CD14-positive monocyte (primary cell): ENCODE results near the gene PLXND1. TPM values are rescaled to one million over a fixed set of nuclear protein-coding genes. Genes with fewer than 3 reads are reported as not detected.

Source experiments
- DNase-seq, 3 donors: peaks; one replicate each; pipeline ENCODE4 v3.0.0-alpha.2; 2011 to 2022
- H2AFZ ChIP-seq: 2 replicates; pipeline ENCODE4 v1.6.0; 2012; ENCODE audit warnings: mild to moderate bottlenecking, low read depth, low read length, inconsistent platforms; ENCODE audit not compliant: insufficient read depth, poor library complexity, severe bottlenecking
- H3K27ac ChIP-seq, 2 donors: 1 replicate in 1 of 2; 2 replicates in 1 of 2; pipeline ENCODE4 v1.5.1; 2012 to 2013; ENCODE audit warnings: low read length in 2 of 2, control low read depth in 1 of 2, inconsistent platforms in 1 of 2, low read depth in 1 of 2, mild to moderate bottlenecking in 1 of 2
- H3K27me3 ChIP-seq, 2 donors: one replicate each; pipeline versions ENCODE4 v1.6.0 to v1.6.1; 2011 to 2013; ENCODE audit warnings: low read length in 2 of 2; ENCODE audit not compliant: control insufficient read depth in 2 of 2, insufficient read depth in 2 of 2
- H3K36me3 ChIP-seq, 2 donors: replicated peaks in 1 of 2; 1 replicate in 1 of 2; 2 replicates in 1 of 2; pipeline versions ENCODE4 v1.5.1 to v1.6.1; 2012 to 2013; ENCODE audit warnings: low read length in 2 of 2, control low read depth in 1 of 2, inconsistent platforms in 1 of 2, mild to moderate bottlenecking in 1 of 2; ENCODE audit not compliant: insufficient read depth in 2 of 2, control insufficient read depth in 1 of 2
- H3K4me1 ChIP-seq, 2 donors: 1 replicate in 1 of 2; 2 replicates in 1 of 2; pipeline versions ENCODE4 v1.5.1 to v1.6.1; 2012 to 2013; ENCODE audit warnings: low read length in 2 of 2, control low read depth in 1 of 2, inconsistent platforms in 1 of 2, mild to moderate bottlenecking in 1 of 2, moderate library complexity in 1 of 2; ENCODE audit not compliant: insufficient read depth in 2 of 2, control insufficient read depth in 1 of 2
- H3K4me2 ChIP-seq: replicated peaks from 2 replicates; pipeline ENCODE3; 2012; ENCODE audit warnings: low read length, moderate library complexity, mild to moderate bottlenecking; ENCODE audit not compliant: poor library complexity, severe bottlenecking; ENCODE audit errors: extremely low read depth
- H3K4me3 ChIP-seq, 3 experiments: fragments of 200-600 bp in 1 of 3; sonication (generic) in 1 of 3; replicated peaks in 1 of 3; 1 replicate in 2 of 3; 2 replicates in 1 of 3; pipeline ENCODE4 v1.5.1; 2011 to 2013; ENCODE audit warnings: low read length in 3 of 3, mild to moderate bottlenecking in 3 of 3, control low read depth in 2 of 3, low read depth in 2 of 3, inconsistent platforms in 1 of 3, moderate library complexity in 1 of 3
- H3K79me2 ChIP-seq: 2 replicates; pipeline ENCODE4 v1.6.0; 2012; ENCODE audit warnings: mild to moderate bottlenecking, control low read depth, inconsistent platforms, low read length, moderate library complexity; ENCODE audit not compliant: insufficient read depth
- H3K9ac ChIP-seq: 2 replicates; pipeline ENCODE4 v1.6.0; 2017; ENCODE audit warnings: low read length, mild to moderate bottlenecking; ENCODE audit not compliant: insufficient read depth, poor library complexity, severe bottlenecking
- H3K9me3 ChIP-seq, 2 donors: replicated peaks in 1 of 2; 1 replicate in 1 of 2; 2 replicates in 1 of 2; pipeline versions ENCODE4 v1.5.1 to v1.6.1; 2012 to 2013; ENCODE audit warnings: low read length in 2 of 2, control low read depth in 1 of 2; ENCODE audit not compliant: control insufficient read depth in 1 of 2, insufficient read depth in 1 of 2
- H4K20me1 ChIP-seq: 2 replicates; pipeline ENCODE4 v1.6.0; 2012; ENCODE audit warnings: mild to moderate bottlenecking, low read length, control low read depth, moderate library complexity; ENCODE audit not compliant: insufficient read depth
- H3K27ac Mint-ChIP-seq, 7 donors: one replicate each; pipeline ENCODE4 v1.8.0; 2020; ENCODE audit warnings: mild to moderate bottlenecking in 7 of 7, mixed read lengths in 7 of 7, moderate library complexity in 6 of 7, inconsistent platforms in 2 of 7
- H3K27me3 Mint-ChIP-seq, 3 donors: one replicate each; pipeline ENCODE4 v1.8.0; 2021 to 2022; ENCODE audit warnings: low read depth in 3 of 3, mild to moderate bottlenecking in 3 of 3, mixed read lengths in 3 of 3, moderate library complexity in 3 of 3, inconsistent platforms in 1 of 3
- H3K36me3 Mint-ChIP-seq, 2 donors: one replicate each; pipeline ENCODE4 v1.8.0; 2020; ENCODE audit warnings: mixed read lengths in 2 of 2, inconsistent platforms in 1 of 2, mild to moderate bottlenecking in 1 of 2
- H3K4me1 Mint-ChIP-seq: one replicate; pipeline ENCODE4 v1.8.0; 2020; ENCODE audit warnings: mild to moderate bottlenecking, mixed read lengths
- H3K4me3 Mint-ChIP-seq, 2 donors: one replicate each; pipeline ENCODE4 v1.8.0; 2020; ENCODE audit warnings: mild to moderate bottlenecking in 2 of 2, mixed read lengths in 2 of 2, moderate library complexity in 1 of 2
- H3K9me3 Mint-ChIP-seq, 7 donors: one replicate each; pipeline ENCODE4 v1.8.0; 2020 to 2022; ENCODE audit warnings: mixed read lengths in 7 of 7, mild to moderate bottlenecking in 6 of 7, moderate library complexity in 6 of 7, inconsistent platforms in 2 of 7
- CTCF ChIP-seq: fragments of 200-600 bp; IDR thresholded peaks from one replicate; pipeline ENCODE4 v1.8.0; 2022; ENCODE audit warnings: antibody characterized with exemption, mild to moderate bottlenecking
- WGBS: methylation state at CpG from one replicate; pipeline ENCODE4 v1.1.5; 2013; ENCODE audit warnings: missing lambda C conversion rate; ENCODE audit not compliant: insufficient coverage; 5-methylcytosine and 5-hydroxymethylcytosine counted together
- intact Hi-C, 2 donors: fragments of 100-400 bp; cut with micrococcal nuclease; formaldehyde crosslinking; loops; one replicate each; pipeline versions ENCODE4 v1.15.0 to v1.15.1; 2023
- polyA plus RNA-seq, 3 donors: library from polyadenylated mRNA; depleted of rRNA in 1 of 3; unstranded in 2 of 3; stranded (reverse) in 1 of 3; fragments of 300-500 nt in 2 of 3; fragments of >200 nt in 1 of 3; fragmentation: Illumina TruSeq in 2 of 3; gene quantifications; 1 replicate in 2 of 3; 2 replicates in 1 of 3; pipeline ENCODE4 v1.2.3, GENCODE V29; 2012 to 2021

Gene PLXND1
- polyA plus RNA-seq, 3 donors = 7.1 to 170 (median 9.9) TPM

- Histone ChIP-seq H3K4me3 (no peak overlapping the region), H3K4me2 (no peak overlapping the region), H2AFZ (no peak overlapping the region), H3K36me3 (peaks cover 0 to 19% of the 10 kb centered on the region in 2 donors), H3K4me1 (peaks cover 83 to 93% of the 10 kb centered on the region in 2 donors), H3K79me2 (peaks cover 88% of the 10 kb centered on the region), H3K27me3 (no peaks in the 10 kb centered on the region), H4K20me1 (peaks cover 84% of the 10 kb centered on the region), H3K9me3 (no peaks in the 10 kb centered on the region), H3K9ac (no peak overlapping the region), H3K27ac (no peak overlapping the region)
- DNase-seq = no peak
- Mint-ChIP-seq H3K36me3 (peaks cover 19 to 42% of the 10 kb centered on the region in 2 donors), H3K27me3 (peaks cover 3 to 7% (median 5%) of the 10 kb centered on the region in 3 donors), H3K4me1 (peaks cover 83% of the 10 kb centered on the region), H3K27ac (peak overlapping the region in 3 of 7 donors; percentile 21 to 79 (median 46)), H3K9me3 (peaks cover 0 to 3% (median 0%) of the 10 kb centered on the region in 7 donors), H3K4me3 (no peak overlapping the region)
- TF ChIP-seq CTCF = no peak
- intact Hi-C loops = no loop called here
- 100% methylated on average over 1 of the region's 5 CpGs for WGBS
These were observed 4.8 kb downstream of the PLXND1 start for GRCh38 chr3:129601713-129602112.

- DNase-seq = no peak
- intact Hi-C loops = no loop called here
- peaks cover 92% of the 10 kb centered on the region for H4K20me1 ChIP-seq
- peaks cover 93 to 98% of the 10 kb centered on the region in 2 donors for H3K4me1 ChIP-seq
- H3K27me3 ChIP-seq = no peaks in the 10 kb centered on the region
- no peak overlapping the region for H2AFZ ChIP-seq
- no peaks in the 10 kb centered on the region for H3K9me3 ChIP-seq
- 100% methylated on average over 2 of the region's 2 CpGs for WGBS
- peak overlapping the region in 1 of 3 experiments; percentile 53 for H3K4me3 ChIP-seq
- Mint-ChIP-seq H3K36me3 (peaks cover 17 to 43% of the 10 kb centered on the region in 2 donors), H3K4me3 (peak overlapping the region in 1 of 2 donors; percentile 80), H3K27ac (peak overlapping the region; percentile 86 to 96 (median 94)), H3K9me3 (peaks cover 0 to 3% (median 0%) of the 10 kb centered on the region in 7 donors), H3K27me3 (peaks cover 0 to 5% (median 1%) of the 10 kb centered on the region in 3 donors), H3K4me1 (peaks cover 92% of the 10 kb centered on the region)
- peak overlapping the region; percentile 83 to 90 for H3K27ac ChIP-seq
- H3K79me2 ChIP-seq = peaks cover 94% of the 10 kb centered on the region
- no peak for TF ChIP-seq CTCF
- H3K9ac ChIP-seq = peak overlapping the region; percentile 56
- H3K36me3 ChIP-seq = peaks cover 0 to 19% of the 10 kb centered on the region in 2 donors
- H3K4me2 ChIP-seq = peak overlapping the region; percentile 73
These were observed 6.1 kb downstream of the PLXND1 start for GRCh38 chr3:129600348-129600747.
